KG1 (cell line): ENCODE measurements around the gene KCND3.

ENCODE experiments used
- DNase-seq: peaks from one replicate; lab custom pipeline; 2025; lab: John Stamatoyannopoulos, UW

Gene KCND3

DNA sequence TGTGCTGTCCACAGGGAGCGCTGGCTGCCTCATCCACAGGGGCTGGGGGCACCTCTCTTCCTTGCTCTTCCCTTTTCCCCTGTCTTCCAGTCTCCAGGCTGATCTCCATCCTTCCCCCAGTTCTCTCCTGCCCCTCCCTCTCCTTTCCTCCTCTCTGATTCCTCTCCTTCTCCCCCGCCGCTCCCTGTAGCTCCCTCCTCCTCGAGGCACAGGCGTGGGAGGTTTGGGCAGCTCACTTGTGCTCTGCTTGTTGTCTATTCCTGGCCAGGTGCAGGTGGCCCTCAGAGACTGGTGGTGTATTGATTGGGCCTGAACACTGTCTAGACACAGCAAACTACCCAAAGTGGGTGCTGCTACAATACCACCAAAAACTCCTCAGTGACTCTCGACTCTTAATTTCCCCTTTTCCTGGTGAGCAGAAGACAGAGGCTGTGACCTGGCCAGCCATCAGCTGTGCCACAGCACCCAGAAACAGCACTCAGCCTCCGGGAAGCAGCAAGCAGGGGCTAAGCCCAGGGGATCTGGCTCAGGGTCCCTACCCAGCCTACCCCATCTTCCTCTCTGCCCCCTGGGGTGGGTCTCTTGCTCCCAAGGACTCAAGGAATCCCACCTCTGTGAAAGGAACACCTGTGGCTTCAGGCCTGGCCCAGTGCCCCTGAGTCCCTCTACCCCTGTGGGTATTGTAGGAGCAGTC is 140.5 kb downstream of the KCND3 start:
- DNase-seq, result no peak

DNA sequence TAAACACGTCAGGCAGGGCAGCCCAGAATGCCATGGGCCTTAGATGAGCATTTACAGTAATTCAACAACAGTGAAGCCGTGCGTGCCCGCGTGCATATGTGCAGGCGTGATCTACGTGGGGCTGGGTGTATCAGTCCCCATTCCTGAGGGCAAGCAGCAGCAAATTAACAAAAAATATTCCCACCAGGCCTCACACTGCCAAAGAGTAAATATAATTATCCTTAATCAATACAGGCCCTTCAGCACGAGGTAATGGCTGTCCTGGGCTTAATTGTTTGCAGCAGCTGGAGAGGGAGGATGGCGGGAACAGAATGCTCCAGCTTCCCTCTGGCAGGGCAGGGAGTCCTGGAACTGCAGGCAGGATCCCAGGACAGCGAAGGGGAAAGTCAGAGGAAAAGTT is 142.0 kb downstream of the KCND3 start:
- no peak for DNase-seq

DNA sequence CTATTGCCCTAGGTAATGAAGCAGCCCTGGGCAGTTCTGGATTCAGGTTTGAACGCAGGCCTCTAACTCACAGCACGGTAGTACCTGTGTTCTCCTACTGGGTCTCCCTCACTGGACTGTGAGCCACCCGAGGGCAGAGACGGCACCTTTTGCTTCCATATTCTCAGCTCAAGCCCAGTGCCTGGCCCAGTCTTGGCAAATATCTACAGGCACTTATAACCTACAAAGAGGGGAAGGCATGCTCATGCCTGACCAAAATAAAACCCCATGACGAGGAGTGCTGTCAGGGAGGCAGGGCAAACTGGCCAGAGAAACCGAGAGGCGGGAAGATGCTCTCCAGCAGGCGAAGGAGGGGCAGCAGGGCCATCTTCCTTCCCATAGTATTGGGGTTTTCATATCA is 142.6 kb downstream of the KCND3 start:
- no peak for DNase-seq

DNA sequence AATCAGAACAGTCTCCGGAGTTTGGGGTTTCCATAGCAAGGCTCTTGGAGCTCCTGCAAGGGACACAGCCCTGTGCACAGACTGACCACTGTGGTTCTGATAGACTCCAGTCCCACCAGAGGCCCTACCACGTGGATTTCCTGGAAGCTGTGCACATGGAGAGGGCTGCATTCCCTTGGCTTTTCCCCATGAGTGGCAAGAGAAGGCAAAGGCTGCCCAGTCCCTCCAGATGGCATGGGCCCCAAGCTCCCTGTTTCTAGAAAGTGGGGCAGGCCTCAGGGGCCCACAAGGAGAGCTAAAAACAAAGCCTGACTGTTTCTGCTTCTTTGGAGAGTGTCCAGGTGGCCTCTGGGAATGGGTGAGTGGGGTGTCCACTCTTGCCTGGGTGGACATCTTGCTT is 146.3 kb downstream of the KCND3 start:
- DNase-seq, result no peak

DNA sequence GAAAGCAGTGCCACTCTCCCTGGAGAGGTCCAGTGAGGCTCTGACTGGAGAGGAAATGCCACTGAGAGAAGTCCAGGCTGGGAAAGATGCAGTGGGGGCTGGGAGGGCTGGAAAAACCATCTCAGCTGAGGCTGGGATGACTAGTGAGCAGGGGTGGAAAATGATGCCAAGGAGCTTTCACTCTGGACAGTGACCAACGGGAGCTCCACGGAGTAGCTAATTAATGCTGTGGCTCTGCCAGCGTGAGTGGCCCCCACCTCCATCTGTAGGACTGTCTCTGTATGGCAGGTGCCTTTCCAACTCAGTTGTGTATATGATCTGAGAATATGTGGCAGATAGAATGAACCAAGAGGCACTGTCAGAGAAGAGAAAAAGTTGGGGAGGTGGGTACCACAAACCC is 147.1 kb downstream of the KCND3 start:
- DNase-seq, result no peak

DNA sequence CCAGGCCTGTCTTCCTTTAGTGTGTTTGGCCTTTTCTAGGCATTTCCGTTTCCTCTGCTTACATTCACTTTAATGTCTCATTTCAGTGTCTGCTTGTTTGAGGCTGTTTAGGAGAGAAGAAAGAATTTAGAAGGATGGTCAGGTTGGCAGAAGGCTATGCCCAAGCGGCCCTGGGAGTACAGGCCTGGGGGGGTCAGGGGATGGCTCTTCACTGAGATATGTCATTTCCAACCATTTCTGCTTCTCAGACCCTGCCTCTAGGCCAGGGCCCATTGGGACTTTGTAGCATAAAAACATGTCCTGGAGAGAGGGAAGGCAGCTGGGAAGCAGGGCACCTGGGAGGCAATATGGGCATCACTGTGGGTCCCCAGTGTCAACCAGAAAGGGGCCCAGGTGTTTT is 147.7 kb downstream of the KCND3 start:
- DNase-seq, result no peak

DNA sequence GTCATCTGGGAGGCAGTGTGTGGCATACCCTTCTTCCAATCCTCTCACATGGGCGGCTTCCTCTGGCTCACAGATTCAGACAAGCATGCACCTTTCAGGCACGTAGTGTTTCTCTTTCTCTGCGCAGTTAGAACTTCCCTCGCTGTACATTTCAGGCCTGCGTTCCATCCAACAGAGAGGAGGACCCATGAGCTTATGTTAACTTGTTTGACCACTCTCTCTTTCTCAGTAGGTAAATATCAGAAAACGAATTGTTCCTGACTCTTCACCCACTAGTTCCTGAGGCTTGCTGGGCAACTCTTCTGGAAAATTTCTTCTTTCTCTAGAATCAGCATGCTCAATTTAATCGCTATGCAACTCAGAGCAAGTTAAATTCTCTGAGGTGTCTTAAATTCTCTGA is 148.3 kb downstream of the KCND3 start:
- no peak for DNase-seq

DNA sequence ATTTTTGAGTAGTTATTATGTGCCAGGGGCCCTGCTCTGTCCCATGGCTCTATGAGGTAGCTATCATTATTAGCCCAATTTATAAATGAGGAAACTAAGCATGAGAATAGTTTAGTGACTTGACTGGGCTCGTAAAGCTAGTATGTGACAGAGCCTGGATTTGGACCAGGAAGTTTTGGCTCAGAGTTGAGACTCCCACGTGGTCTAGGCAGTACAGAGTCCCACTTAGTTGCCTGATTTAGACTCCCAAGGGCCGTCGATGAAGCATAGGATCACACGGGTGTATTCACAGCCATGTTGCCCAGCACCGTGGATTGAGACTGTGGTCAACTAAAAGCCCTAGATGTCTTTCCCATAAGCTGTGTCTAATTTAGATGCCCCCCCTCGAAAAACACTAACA is 152.1 kb downstream of the KCND3 start:
- no peak for DNase-seq

DNA sequence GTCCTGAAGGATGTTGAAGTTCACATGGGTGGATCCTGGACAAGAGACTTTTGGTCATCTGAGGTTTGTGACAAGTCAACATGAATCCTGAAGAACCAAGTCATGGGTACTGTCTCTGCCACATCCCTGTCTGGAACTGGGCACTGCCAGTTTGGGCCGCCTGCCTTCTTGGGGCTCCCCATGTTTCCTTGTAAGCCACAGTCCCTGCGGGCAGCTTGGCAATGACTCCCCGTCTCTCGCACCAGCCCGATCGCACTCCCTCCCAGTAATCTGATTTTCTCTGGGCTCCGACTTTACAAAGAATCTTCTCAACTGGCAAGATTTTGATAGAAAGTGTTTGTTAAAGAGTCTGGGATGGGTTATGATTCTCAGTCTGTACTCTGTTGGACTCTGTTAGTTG is 153.4 kb downstream of the KCND3 start:
- no peak for DNase-seq

DNA sequence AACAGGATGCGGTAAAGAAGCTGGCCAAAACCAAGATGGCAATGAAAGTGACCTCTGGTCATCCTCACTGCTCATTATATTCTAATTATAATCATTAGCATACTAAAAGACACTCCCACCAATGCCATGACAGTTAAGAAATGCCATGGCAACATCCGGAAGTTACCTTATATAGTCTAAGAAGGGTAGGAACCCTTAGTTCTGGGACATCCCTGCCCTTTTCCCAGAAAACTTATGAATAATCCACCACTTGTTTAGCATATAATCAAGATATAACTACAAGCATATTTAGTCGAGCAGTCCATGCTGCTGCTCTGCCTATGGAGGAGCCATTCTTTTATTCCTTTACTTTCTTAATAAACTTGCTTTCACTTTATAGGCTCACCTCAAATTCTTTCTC is 154.0 kb downstream of the KCND3 start:
- DNase-seq, result no peak

DNA sequence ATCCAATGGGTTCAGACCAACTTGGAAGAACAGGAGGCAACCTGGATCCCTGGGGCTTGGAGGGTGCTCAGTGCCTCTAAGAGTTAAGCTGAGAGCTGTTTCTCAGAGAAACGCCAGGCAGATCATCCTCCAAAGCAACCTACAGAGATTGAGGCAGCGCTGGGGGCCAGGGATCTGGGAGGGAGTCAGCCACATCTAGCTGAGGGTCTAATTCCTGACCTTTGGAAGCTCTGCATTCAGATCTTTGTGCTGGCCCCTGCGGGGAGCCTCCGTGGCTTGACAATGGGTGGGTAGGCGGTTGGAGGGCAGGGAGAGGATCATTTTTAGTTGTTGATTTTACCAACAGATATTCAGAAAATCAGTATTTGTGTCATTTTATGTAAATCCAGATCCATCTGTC is 154.5 kb downstream of the KCND3 start:
- no peak for DNase-seq

DNA sequence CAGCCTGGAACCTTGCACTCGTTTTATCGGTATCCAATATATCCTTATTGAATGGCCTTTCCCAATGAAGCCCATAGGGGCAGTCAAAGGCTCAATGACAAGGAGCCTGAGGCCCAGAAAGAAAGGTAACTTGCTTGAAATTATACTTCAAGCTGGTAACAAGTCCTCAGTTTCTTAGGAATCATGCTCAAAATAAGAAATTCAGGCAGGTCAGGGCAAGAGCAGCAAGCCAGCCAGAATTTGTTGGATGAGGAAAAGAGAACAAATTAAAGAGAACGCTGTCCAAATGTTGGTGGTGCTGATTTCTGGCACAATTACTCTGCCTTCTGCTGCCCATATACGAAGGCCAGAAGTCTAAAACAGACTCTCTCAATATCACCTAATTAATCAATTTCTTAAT is 156.1 kb downstream of the KCND3 start:
- no peak for DNase-seq

DNA sequence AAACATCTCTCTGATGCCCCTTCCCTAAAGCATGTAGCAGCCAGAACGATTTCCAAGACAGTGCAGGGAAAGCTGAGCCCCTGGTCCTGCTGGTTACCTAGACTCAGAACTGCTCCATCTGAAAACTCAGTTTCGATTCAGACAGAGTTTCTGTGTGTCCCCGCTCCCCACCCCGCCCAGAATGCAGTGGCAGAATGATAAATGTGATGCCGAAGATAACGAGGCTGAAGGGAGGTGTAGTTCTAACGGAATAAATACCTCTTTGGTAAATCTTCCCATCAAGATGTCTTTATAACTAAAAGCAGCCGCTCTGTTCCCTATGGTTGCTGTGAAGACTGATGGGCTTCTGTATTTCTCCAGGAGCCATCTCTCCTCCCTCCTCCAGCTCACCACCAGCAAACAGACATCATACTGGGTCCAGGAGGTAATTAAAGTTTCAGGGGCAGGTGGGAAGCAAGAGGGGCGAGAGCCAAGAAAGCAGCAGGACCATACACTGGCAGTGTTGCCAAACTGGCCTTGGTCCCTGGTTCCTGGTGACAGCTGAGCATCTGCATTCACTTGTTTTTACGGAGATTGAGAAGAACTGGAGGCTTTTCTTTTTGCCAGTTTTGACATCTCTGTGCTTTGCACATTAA is 156.8 kb downstream of the KCND3 start:
- no peak for DNase-seq

DNA sequence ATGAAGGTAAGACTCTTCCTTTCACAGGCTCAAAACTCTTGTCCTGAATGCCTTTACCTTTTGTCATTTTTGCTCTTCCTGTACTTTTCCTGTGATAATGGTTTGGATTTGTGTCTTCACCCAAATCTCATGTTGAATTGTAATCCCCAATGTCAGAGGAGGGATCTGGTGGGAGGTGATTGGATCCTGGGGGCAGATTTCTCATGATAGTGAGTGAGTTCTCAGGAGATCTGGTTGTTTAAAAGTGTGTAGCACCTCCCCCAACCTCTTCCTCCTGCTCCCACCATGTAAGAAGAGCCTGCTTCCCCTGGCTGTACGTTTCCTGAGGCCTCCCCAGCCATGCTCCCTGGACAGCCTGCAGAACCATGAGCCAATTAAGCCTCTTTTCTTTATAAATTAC is 158.3 kb downstream of the KCND3 start:
- no peak for DNase-seq

DNA sequence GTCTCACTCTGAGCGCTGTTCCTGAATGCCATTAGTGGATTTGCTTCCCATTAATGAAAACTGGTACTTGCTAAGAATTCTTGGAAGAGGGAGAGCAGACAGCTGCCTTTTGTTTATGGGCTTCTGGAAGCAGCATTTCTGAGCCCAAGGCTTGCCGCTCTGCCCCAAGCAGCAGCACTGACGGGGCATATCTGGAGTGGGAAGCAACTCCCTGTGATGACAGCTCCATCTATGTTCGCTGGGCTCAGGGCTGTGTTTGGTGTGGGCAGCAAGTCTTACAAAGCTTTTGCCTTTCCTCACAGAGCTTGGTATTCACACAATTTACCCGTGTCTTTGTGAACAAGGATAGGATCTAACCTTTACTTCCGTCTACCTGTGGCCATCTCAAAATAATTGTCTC is 161.5 kb downstream of the KCND3 start:
- no peak for DNase-seq

DNA sequence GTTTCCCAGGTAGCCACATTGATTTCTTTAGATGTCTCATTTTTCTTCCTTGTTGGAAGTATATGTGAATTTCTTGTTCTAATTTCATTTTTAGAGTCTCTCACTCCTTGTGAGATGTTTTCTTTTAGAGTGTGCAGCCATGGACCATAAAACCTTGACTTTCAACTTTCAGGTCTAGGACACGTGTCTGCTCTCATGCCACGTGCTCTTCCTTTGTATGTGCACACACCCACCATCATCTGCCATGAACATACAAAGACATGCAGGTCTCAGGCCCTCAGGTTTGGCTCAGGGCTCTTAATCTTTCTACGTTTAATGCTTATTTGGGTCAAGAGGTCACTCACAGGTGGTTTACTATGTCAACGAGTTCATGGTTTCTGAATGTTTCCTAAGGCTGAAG is 163.2 kb downstream of the KCND3 start:
- no peak for DNase-seq

DNA sequence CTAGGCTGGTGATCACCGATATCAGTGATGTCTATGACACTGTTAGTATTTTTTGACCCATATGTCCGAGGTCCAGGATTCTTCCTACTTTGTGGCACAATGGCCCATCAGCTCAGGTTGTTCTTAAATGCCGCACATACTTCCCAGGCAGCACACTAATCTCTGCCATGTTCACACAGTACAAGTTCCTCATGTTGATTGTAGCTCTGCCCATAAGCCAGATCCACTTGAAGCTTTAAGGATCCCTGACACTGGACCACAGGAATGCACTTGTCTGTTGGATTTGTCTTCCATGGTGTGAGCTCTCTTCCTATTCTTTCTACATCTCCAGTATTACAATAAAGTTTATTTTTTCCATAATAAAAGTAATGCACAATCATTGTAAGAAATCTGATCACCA is 164.3 kb downstream of the KCND3 start:
- DNase-seq, result no peak

DNA sequence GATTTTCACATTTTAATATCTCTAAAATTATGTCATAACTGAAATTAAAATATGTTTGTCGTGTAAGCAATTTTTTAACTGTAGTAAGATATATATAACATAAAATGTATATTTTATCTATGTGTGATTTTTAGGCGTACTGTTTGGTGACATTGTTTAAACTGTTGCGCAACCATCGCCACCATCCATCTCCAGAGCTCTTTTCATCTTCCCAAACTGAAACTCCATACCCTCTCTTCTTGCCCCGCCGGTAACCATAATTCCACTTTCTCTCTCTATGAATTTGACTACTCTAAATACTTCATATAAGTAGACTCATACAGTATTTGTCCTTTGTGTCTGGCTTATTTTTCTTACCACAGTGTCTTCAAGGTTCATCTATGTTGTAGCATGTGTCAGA is 167.3 kb downstream of the KCND3 start:
- DNase-seq, result no peak

DNA sequence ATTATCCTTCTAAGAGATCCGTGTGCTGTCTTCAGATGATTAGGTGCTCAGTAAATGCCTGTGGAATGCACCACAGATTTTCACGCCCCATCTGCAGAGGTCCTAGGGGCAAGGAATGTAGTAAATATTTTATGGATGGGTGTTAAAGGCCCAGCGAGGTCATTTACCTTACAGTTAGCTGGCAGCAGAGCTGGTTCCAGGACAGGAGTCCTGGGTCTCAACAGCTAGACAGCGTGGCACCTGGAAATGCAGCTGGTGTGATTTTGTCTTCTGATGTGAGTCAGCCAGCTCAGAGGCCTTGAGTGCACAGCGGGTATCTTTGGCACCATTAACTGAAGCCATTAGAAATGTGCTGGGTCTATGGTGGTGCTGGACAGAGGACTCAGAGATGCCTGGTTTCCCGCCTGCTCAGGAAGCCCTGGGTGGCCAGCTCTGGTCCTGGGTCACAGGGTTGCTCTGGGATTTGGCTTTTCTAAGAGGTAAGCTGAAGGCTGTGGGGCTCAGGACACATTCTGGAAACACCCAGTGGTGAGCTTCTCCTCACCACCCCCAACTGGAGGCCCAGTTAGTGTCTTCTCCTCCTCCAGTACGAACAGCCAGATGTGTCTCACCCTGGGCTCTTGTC is 168.2 kb downstream of the KCND3 start:
- no peak for DNase-seq

DNA sequence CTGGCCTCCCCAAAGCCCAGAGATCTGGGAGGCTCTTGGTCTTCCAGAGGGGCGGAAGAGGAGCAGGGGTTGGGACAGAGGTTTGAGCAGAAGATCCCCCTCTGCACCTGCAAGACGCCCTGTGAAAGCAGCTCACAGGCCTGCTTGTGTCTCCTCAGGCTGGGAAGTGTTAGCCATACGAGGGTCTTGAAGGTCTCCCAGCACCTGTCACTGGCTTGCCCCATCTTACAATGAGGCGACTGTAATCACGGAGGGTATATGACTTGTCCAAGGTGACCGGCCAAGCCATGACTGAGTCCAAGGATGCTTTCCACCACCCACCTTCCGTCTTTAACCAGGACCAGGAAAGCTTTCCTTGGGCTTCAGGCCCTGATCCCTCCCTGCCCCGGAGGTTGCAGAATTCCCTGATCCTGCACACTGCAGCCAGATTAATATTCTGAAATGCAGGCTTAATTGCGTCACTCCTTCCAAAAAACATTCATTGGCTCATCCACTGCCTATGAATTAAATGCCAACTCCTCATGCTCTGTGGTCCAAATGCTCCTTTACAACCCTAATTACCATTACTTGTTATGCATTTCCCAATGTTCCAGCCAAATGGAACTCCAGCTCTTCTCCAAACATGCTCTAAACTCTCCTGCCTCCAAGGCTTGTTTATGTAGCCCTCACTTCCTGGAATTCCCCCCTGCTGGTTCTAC is 169.8 kb downstream of the KCND3 start:
- no peak for DNase-seq

DNA sequence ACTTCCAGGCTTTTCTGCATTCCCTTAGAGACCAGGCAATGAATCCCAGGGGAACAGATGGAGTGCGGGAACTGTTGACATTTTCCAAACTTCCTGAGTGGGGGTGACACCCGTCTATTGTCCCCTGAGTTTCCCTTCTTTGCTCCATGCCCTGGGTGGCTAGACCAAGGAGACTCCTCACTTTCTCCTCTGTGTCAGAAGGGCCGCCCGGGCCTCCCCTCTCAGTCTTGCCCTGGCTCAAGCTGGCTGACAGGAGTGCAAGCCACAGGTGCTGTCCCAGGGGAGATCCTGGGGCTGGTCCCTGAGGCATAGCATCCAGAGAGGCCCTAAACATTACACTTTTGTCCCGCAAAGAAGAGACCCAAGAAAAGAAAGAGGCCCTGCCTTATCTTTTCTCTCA is 170.9 kb downstream of the KCND3 start:
- DNase-seq, result no peak

DNA sequence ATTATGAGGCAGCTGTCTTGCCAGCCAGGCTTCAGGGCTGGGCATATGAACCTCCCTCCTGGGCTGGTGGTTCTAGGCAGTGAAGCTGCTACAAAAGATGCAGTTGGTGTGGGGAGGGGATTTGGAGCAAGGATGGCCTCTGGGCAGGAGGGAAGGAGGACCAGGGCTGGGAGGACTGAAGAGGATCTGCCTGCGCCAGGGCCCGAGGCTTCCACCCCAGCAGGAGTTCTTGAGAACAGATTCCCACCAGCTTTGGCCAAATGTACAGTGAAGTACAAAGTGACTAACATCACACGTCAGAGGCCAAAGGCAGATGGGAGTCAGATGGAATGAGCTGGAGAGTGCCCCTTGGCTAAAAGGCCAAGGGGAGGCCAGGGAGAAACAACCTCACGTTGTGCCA is 171.4 kb downstream of the KCND3 start:
- no peak for DNase-seq

DNA sequence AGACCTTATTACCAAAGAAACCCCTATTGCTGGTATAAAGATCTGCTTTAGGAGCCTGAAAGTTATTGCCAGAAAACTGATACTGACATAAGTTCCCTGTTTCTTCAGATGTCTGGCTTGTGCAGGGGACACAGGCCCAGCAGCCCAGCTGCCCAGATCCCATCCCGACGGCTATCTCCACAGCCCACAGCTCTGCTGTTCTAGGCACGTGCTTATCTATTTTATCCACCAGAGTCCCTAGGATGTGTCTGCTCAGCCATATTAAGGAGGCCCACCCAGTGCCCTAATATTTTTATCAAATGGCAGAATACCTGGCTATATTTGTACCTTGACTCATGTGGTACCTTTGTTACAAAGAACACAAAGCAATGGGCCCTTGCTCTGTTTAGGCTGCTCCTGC is 174.8 kb downstream of the KCND3 start:
- no peak for DNase-seq
